ENCODE results near the gene STARD13. TPM values are rescaled to one million over a fixed set of nuclear protein-coding genes. Genes with fewer than 3 reads are reported as not detected.

Gene STARD13
- total RNA-seq, 1 experiment from 2014 or later, result 2.1 TPM

GRCh38 chr13:33174931-33175330 is 110.6 kb downstream of the STARD13 start:
- DNase-seq, result no peak
- H3K18ac ChIP-seq (ENCODE audit: insufficient read length, low read depth, low read length), result no peak overlapping the region
- H3K27ac Mint-ChIP-seq, result no peak overlapping the region
- no peak overlapping the region for H3K14ac ChIP-seq (ENCODE audit: insufficient read depth, low read length)
- H3K79me2 ChIP-seq (ENCODE audit: insufficient read depth, low read length), result no peaks in the 10 kb centered on the region
- no peak overlapping the region for H3T11ph ChIP-seq (ENCODE audit: low read length)
- peaks cover 47% of the 10 kb centered on the region for H3K27me3 Mint-ChIP-seq (ENCODE audit: low read depth)
- no peak overlapping the region for H3K9ac ChIP-seq (ENCODE audit: extremely low read depth, insufficient read length, low read length)
- no peaks in the 10 kb centered on the region; the same call in 1 of the 2 replicates for H3K27me3 ChIP-seq (ENCODE audit: insufficient read depth, low read length)
- H3K4me1 Mint-ChIP-seq, result peaks cover 7% of the 10 kb centered on the region in 2 experiments
- H3K4me2 ChIP-seq (ENCODE audit: insufficient read depth, insufficient read length, low read length), result no peak overlapping the region
- H3K9me3 Mint-ChIP-seq, result no peaks in the 10 kb centered on the region
- no peak overlapping the region for H2BK5ac ChIP-seq (ENCODE audit: insufficient read length, low read length)
- H2AFZ ChIP-seq (ENCODE audit: low read length), result no peak overlapping the region
- H3K23me2 ChIP-seq (ENCODE audit: insufficient read length, low read depth, low read length, poor library complexity, severe bottlenecking), result no peaks in the 10 kb centered on the region
- no peak overlapping the region for H4K5ac ChIP-seq (ENCODE audit: insufficient read length, low read depth, low read length)
- H3K56ac ChIP-seq (ENCODE audit: insufficient read length, low read depth, low read length), result no peak overlapping the region
- H2BK120ac ChIP-seq (ENCODE audit: low read depth, low read length, poor library complexity, severe bottlenecking), result no peak overlapping the region
- H2BK15ac ChIP-seq (ENCODE audit: low read depth, low read length), result no peak overlapping the region
- no peak overlapping the region for H3K4me3 Mint-ChIP-seq
- no peak overlapping the region for H2AK5ac ChIP-seq (ENCODE audit: insufficient read length, low read length)
- no peaks in the 10 kb centered on the region; the same call in 1 of the 2 replicates for H3K4me1 ChIP-seq (ENCODE audit: insufficient read depth, low read length)
- no peak overlapping the region for H3K27ac ChIP-seq (ENCODE audit: insufficient read length, low read depth, low read length)
- H3K4ac ChIP-seq (ENCODE audit: low read depth, low read length), result no peak overlapping the region
- no peak overlapping the region for H4K8ac ChIP-seq (replicated peaks; ENCODE audit: insufficient read length, low read depth, low read length)
- no peak overlapping the region for H3K23ac ChIP-seq (ENCODE audit: insufficient read length, low read depth, low read length)
- no CpG with 5 or more reads among the region's 2 CpGs for WGBS (ENCODE audit: extremely low coverage, insufficient read length, low lambda C conversion rate)
- H4K20me1 ChIP-seq (ENCODE audit: control insufficient read depth, insufficient read depth, insufficient read length), result no peaks in the 10 kb centered on the region
- H2BK12ac ChIP-seq (ENCODE audit: insufficient read length, low read depth, low read length), result no peak overlapping the region
- no peak overlapping the region for H4K91ac ChIP-seq (ENCODE audit: insufficient read length, low read depth, low read length)
- H3K9me3 ChIP-seq (ENCODE audit: control insufficient read depth, low read depth, low read length), result no peaks in the 10 kb centered on the region
- no peak for TF ChIP-seq CTCF (conservative IDR thresholded peaks at IDR 0.05)
- H2BK20ac ChIP-seq (ENCODE audit: low read depth, low read length, poor library complexity, severe bottlenecking), result no peak overlapping the region
- no peaks in the 10 kb centered on the region for H3K79me1 ChIP-seq (ENCODE audit: insufficient read depth, low read depth, low read length, poor library complexity, severe bottlenecking)
- H3K36me3 Mint-ChIP-seq (ENCODE audit: insufficient read depth in 1 of 3, low read depth in 3 of 3), result no peaks in the 10 kb centered on the region

Data from H9 (cell line).